H1 (cell line): Measurements from ENCODE around the gene NMT1. TPM values are rescaled to one million over a fixed set of nuclear protein-coding genes. Genes with fewer than 3 reads are reported as not detected.

Experiments used
- CTCF ChIA-PET: fragments of 300-600 bp; sonication (Branson Sonifier 250); formaldehyde crosslinking; loops from one replicate; lab custom pipeline; 2021; ENCODE audit not compliant: partially characterized antibody; lab: Charles Lee
- POLR2A ChIA-PET: fragments of 300-600 bp; sonication (Branson Sonifier 250); formaldehyde crosslinking; loops from one replicate; lab custom pipeline; 2021; ENCODE audit warnings: inconsistent platforms; ENCODE audit not compliant: partially characterized antibody; lab: Charles Lee
- DNase-seq, 2 experiments: peaks; one replicate each; pipeline versions ENCODE4 v3.0.0 to v3.0.0-alpha.2; 2010 to 2022; ENCODE audit warnings: low spot score in 2 of 2, low read depth in 1 of 2, mixed read lengths in 1 of 2
- FAIRE-seq: peaks from 2 replicates; lab custom pipeline; 2011; peaks lifted over from hg19 to GRCh38; lab: Jason Lieb, UNC
- H2AFZ ChIP-seq: 2 replicates; pipeline ENCODE4 v1.8.1; 2012; ENCODE audit warnings: low read length, inconsistent platforms
- H2AK5ac ChIP-seq: 2 replicates; pipeline ENCODE4 v1.6.1; 2013; ENCODE audit warnings: low read depth, low read length
- H2BK120ac ChIP-seq: replicated peaks from 2 replicates; pipeline ENCODE3; 2013; ENCODE audit warnings: low read depth, low read length, inconsistent platforms
- H2BK12ac ChIP-seq: 2 replicates; pipeline ENCODE4 v1.6.1; 2013; ENCODE audit warnings: low read depth, low read length
- H2BK15ac ChIP-seq: 2 replicates; pipeline ENCODE4 v1.6.1; 2013; ENCODE audit warnings: low read length
- H2BK20ac ChIP-seq: 2 replicates; pipeline ENCODE4 v1.6.1; 2013; ENCODE audit warnings: low read length
- H2BK5ac ChIP-seq: 2 replicates; pipeline ENCODE4 v1.6.1; 2013; ENCODE audit warnings: low read depth, low read length
- H3K14ac ChIP-seq: 2 replicates; pipeline ENCODE4 v1.6.1; 2013; ENCODE audit warnings: inconsistent platforms; ENCODE audit not compliant: insufficient read length
- H3K18ac ChIP-seq: 2 replicates; pipeline ENCODE4 v1.6.1; 2013; ENCODE audit warnings: low read length; ENCODE audit errors: extremely low read depth
- H3K23ac ChIP-seq: 2 replicates; pipeline ENCODE4 v1.6.1; 2013; ENCODE audit warnings: inconsistent platforms; ENCODE audit not compliant: insufficient read length
- H3K23me2 ChIP-seq: 2 replicates; pipeline ENCODE4 v1.6.1; 2013; ENCODE audit warnings: low read depth, low read length
- H3K27ac ChIP-seq: 2 replicates; pipeline ENCODE4 v1.6.1; 2011; ENCODE audit warnings: low read depth, low read length, inconsistent platforms
- H3K27me3 ChIP-seq, 4 experiments: replicated peaks in 1 of 4; 1 replicate in 1 of 4; 2 replicates in 3 of 4; pipeline versions ENCODE4 v1.6.1 to v1.8.1; 2011 to 2013; ENCODE audit warnings: low read length in 3 of 4, mild to moderate bottlenecking in 3 of 4, inconsistent platforms in 2 of 4, mixed read lengths in 2 of 4, moderate library complexity in 1 of 4; ENCODE audit not compliant: control insufficient read depth in 3 of 4, insufficient read depth in 3 of 4; ENCODE audit errors: extremely low read depth in 1 of 4
- H3K36me3 ChIP-seq, 4 experiments: 2 replicates each; pipeline versions ENCODE4 v1.6.1 to v1.8.1; 2011 to 2013; ENCODE audit warnings: mild to moderate bottlenecking in 4 of 4, low read length in 3 of 4, moderate library complexity in 2 of 4, control low read depth in 1 of 4, inconsistent platforms in 1 of 4; ENCODE audit not compliant: insufficient read depth in 4 of 4, control insufficient read depth in 2 of 4
- H3K4ac ChIP-seq: replicated peaks from 2 replicates; pipeline ENCODE3; 2013; ENCODE audit warnings: low read length, low read depth, mixed read lengths, inconsistent platforms; ENCODE audit not compliant: insufficient read length
- H3K4me1 ChIP-seq, 4 experiments: replicated peaks in 1 of 4; 1 replicate in 1 of 4; 2 replicates in 3 of 4; pipeline versions ENCODE4 v1.6.1 to v1.8.1; 2011 to 2013; ENCODE audit warnings: low read length in 3 of 4, inconsistent platforms in 2 of 4, mixed read lengths in 1 of 4; ENCODE audit not compliant: insufficient read depth in 4 of 4, control insufficient read depth in 3 of 4
- H3K4me2 ChIP-seq, 2 experiments: 2 replicates each; pipeline versions ENCODE4 v1.6.1 to v1.8.1; 2011 to 2013; ENCODE audit warnings: low read depth in 2 of 2, low read length in 2 of 2, control low read depth in 1 of 2, inconsistent platforms in 1 of 2, mild to moderate bottlenecking in 1 of 2; ENCODE audit not compliant: insufficient read depth in 1 of 2
- H3K4me3 ChIP-seq, 4 experiments: fragments of 200-600, 300-600 bp in 1 of 4; sonication (generic), shearing (Covaris generic), sonication (Bioruptor Twin) in 1 of 4; 2 replicates each; pipeline versions ENCODE4 v1.5.1 to v1.8.1; 2011 to 2016; ENCODE audit warnings: low read length in 4 of 4, low read depth in 3 of 4, control low read depth in 2 of 4, inconsistent platforms in 2 of 4, mild to moderate bottlenecking in 2 of 4, mixed read lengths in 1 of 4, moderate library complexity in 1 of 4; ENCODE audit not compliant: insufficient read depth in 2 of 4; ENCODE audit errors: extremely low read depth in 1 of 4
- H3K56ac ChIP-seq: replicated peaks from 2 replicates; pipeline ENCODE3; 2013; ENCODE audit warnings: low read depth, mild to moderate bottlenecking, mixed read lengths, low read length, inconsistent platforms; ENCODE audit not compliant: insufficient read length
- H3K79me1 ChIP-seq: 2 replicates; pipeline ENCODE4 v1.6.1; 2013; ENCODE audit warnings: low read depth, low read length, control low read depth
- H3K79me2 ChIP-seq, 2 experiments: 2 replicates each; pipeline versions ENCODE4 v1.6.1 to v1.8.1; 2012 to 2013; ENCODE audit warnings: low read length in 2 of 2, mild to moderate bottlenecking in 2 of 2, inconsistent platforms in 1 of 2; ENCODE audit not compliant: insufficient read depth in 2 of 2, control insufficient read depth in 1 of 2
- H3K9ac ChIP-seq, 4 experiments: replicated peaks in 1 of 4; 1 replicate in 1 of 4; 2 replicates in 3 of 4; pipeline versions ENCODE4 v1.6.1 to v1.8.1; 2011 to 2013; ENCODE audit warnings: low read depth in 3 of 4, low read length in 3 of 4, control low read depth in 2 of 4, mild to moderate bottlenecking in 2 of 4, moderate library complexity in 2 of 4, inconsistent platforms in 1 of 4; ENCODE audit errors: extremely low read depth in 1 of 4
- H3K9me3 ChIP-seq, 2 experiments: 2 replicates each; pipeline versions ENCODE4 v1.6.1 to v1.8.1; 2012 to 2013; ENCODE audit warnings: mild to moderate bottlenecking in 2 of 2, moderate library complexity in 2 of 2, control low read depth in 1 of 2, inconsistent platforms in 1 of 2, low read depth in 1 of 2, low read length in 1 of 2, mixed read lengths in 1 of 2; ENCODE audit not compliant: insufficient read depth in 2 of 2
- H4K20me1 ChIP-seq, 2 experiments: replicated peaks in 1 of 2; 2 replicates each; pipeline versions ENCODE3 to v1.8.1; 2011 to 2013; ENCODE audit warnings: inconsistent platforms in 2 of 2, low read length in 2 of 2, mild to moderate bottlenecking in 1 of 2; ENCODE audit not compliant: insufficient read depth in 2 of 2, control insufficient read depth in 1 of 2
- H4K5ac ChIP-seq: 2 replicates; pipeline ENCODE4 v1.6.1; 2013; ENCODE audit warnings: low read length, low read depth, mixed read lengths, inconsistent platforms; ENCODE audit not compliant: insufficient read length
- H4K8ac ChIP-seq: 2 replicates; pipeline ENCODE4 v1.8.0; 2013; ENCODE audit warnings: mild to moderate bottlenecking, moderate library complexity, low read length, inconsistent platforms; ENCODE audit not compliant: insufficient read depth; ENCODE audit errors: extremely low read depth
- H4K91ac ChIP-seq: replicated peaks from 2 replicates; pipeline ENCODE3; 2013; ENCODE audit warnings: low read length, mixed read lengths, inconsistent platforms; ENCODE audit not compliant: insufficient read length
- BCL11A ChIP-seq, 2 experiments: IDR thresholded peaks; one replicate each; pipeline ENCODE4 v1.6.1; 2011; ENCODE audit warnings: low read depth in 2 of 2, low read length in 2 of 2, mild to moderate bottlenecking in 2 of 2
- CHD1 ChIP-seq: IDR thresholded peaks from 2 replicates; pipeline ENCODE4 v1.6.1; 2012; ENCODE audit warnings: low read depth, low read length, improper control_type of control experiment
- CTBP2 ChIP-seq: IDR thresholded peaks from 2 replicates; pipeline ENCODE4 v1.7.0; 2011; ENCODE audit warnings: borderline replicate concordance, mild to moderate bottlenecking, moderate library complexity, mixed read lengths, low read length; ENCODE audit not compliant: insufficient read depth, insufficient read length
- EGR1 ChIP-seq: IDR thresholded peaks from 2 replicates; pipeline ENCODE4 v1.6.1; 2011; ENCODE audit warnings: low read depth, low read length, borderline replicate concordance
- GTF2F1 ChIP-seq: IDR thresholded peaks from 2 replicates; pipeline ENCODE4 v1.6.1; 2012; ENCODE audit warnings: low read depth, low read length, improper control_type of control experiment, borderline replicate concordance
- HDAC2 ChIP-seq, 2 experiments: fragments of 300-600 bp in 1 of 2; sonication (generic) in 1 of 2; IDR thresholded peaks; 2 replicates each; pipeline ENCODE4 v1.6.1; 2011 to 2012; ENCODE audit warnings: low read depth in 2 of 2, low read length in 2 of 2, mild to moderate bottlenecking in 2 of 2, moderate library complexity in 2 of 2, borderline replicate concordance in 1 of 2, inconsistent platforms in 1 of 2
- JUND ChIP-seq: IDR thresholded peaks from 2 replicates; pipeline ENCODE4 v1.6.1; 2011; ENCODE audit warnings: mild to moderate bottlenecking, improper control_type of control experiment, low read length
- KDM1A ChIP-seq: fragments of 200-600, 300-600 bp; sonication (generic); IDR thresholded peaks from 2 replicates; pipeline ENCODE4 v1.7.1; 2016; ENCODE audit warnings: mild to moderate bottlenecking, low read length, borderline replicate concordance
- KDM4A ChIP-seq: IDR thresholded peaks from one replicate; pipeline ENCODE4 v1.7.1; 2012; ENCODE audit warnings: low read depth, mild to moderate bottlenecking, moderate library complexity, low read length, inconsistent platforms; ENCODE audit not compliant: severe bottlenecking
- RBBP5 ChIP-seq: IDR thresholded peaks from 2 replicates; pipeline ENCODE4 v1.7.1; 2012; ENCODE audit warnings: low read depth, mild to moderate bottlenecking, inconsistent platforms, low read length, moderate library complexity, borderline replicate concordance
- TAF7 ChIP-seq: optimal IDR thresholded peaks from 2 replicates; pipeline ENCODE3; 2011; ENCODE audit warnings: low read depth, mild to moderate bottlenecking, inconsistent platforms, low read length, moderate library complexity, borderline replicate concordance
- WGBS, 2 experiments: shearing (Covaris generic) in 1 of 2; methylation state at CpG; one replicate each; pipeline versions ENCODE4 v1.1.6 to v1.1.7; 2013 to 2015; ENCODE audit warnings: low lambda C conversion rate in 2 of 2, mixed read lengths in 2 of 2, inconsistent platforms in 1 of 2, low coverage in 1 of 2, missing lambda C conversion rate in 1 of 2; ENCODE audit not compliant: insufficient replicate concordance in 2 of 2, insufficient coverage in 1 of 2, insufficient read length in 1 of 2; ENCODE audit errors: extremely low coverage in 1 of 2, missing lambda C conversion rate in 1 of 2; 5-methylcytosine and 5-hydroxymethylcytosine counted together
- polyA plus RNA-seq, 7 experiments: library from polyadenylated mRNA; depleted of rRNA in 3 of 7; stranded (reverse) in 5 of 7; unstranded in 2 of 7; fragments of >200 nt in 5 of 7; fragments of 200-250 nt in 2 of 7; gene quantifications; 1 replicate in 5 of 7; 2 replicates in 1 of 7; 4 replicates in 1 of 7; pipeline versions ENCODE4 v1.2.1 to v1.2.3, GENCODE V29; 2011 to 2013; ENCODE audit warnings: missing spikeins in 2 of 7, mixed read lengths in 2 of 7
- total RNA-seq: library from RNA; stranded (reverse); fragmentation: NEBNext Ultra II Directional; extraction: Animal tissue kit (Norgen Biotek cat#: 25700); gene quantifications from 2 replicates; pipeline ENCODE4 v1.2.1, GENCODE V29; 2021
- TF ChIP-seq, protein P1 (sequence below): IDR thresholded peaks from 2 replicates; pipeline ENCODE4 v1.6.1; 2011; ENCODE audit warnings: low read depth, mild to moderate bottlenecking, low read length; ENCODE audit not compliant: insufficient read depth

Gene NMT1
- total and polyA plus RNA-seq, 2 of the 8 experiments (the other 6 are each of a cell fraction or from before 2014, with no cell fraction given) = 42.9 to 149 TPM

DNA sequence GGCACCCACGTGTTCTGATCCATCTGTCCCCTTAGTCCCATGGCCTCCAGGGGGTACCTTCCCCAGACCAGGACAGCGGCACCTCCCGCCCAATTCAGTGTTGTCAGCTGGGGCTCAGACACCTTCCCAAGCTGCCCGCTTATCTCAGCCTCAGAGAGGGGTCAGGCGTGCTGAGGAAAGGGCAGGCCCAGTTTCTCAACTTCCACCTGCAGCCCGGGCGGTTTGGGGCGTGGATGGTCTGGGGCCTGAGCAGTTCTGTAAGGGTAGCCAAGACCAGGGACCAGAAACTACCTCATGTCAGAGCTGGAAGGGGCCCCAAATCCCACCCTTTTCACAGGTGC is 66.1 kb downstream of the NMT1 start:
- Histone ChIP-seq H2BK15ac (no peak overlapping the region), H3K18ac (peak overlapping the region; percentile 83), H3K27ac (0 out of 2 replicates have a peak overlapping the region, but pooled peaks have one; percentile 38), H4K5ac (peak overlapping the region; percentile 55), H2BK20ac (peak overlapping the region; percentile 55; the same call in 1 of the 2 replicates), H3K4ac (peak overlapping the region; percentile 72), H3K23ac (no peak overlapping the region), H3K27me3 (no peaks in the 10 kb centered on the region), H3K36me3 (no peaks in the 10 kb centered on the region), H3K23me2 (peaks cover 2% of the 10 kb centered on the region; the same call in 1 of the 2 replicates), H2BK120ac (no peak overlapping the region), H3K79me1 (no peaks in the 10 kb centered on the region), H3K79me2 (no peaks in the 10 kb centered on the region), H3K56ac (no peak overlapping the region), H2BK12ac (peak overlapping the region; percentile 96; the same call in 1 of the 2 replicates), H4K91ac (peak overlapping the region; percentile 100), H2AFZ (no peak overlapping the region), H4K8ac (peak overlapping the region; percentile 74; the same call in 1 of the 2 replicates), H4K20me1 (peaks cover 5 to 11% of the 10 kb centered on the region in 2 experiments), H3K9ac (no peak overlapping the region; a peak in 1 of 7 replicates), H3K9me3 (no peaks in the 10 kb centered on the region), H3K4me1 (peaks cover 0 to 20% (median 11%) of the 10 kb centered on the region in 4 experiments; a peak in 5 of 7 replicates), H3K14ac (peak overlapping the region; percentile 0), H2AK5ac (peak overlapping the region; percentile 58; the same call in 1 of the 2 replicates), H3K4me3 (no peak overlapping the region), H2BK5ac (peak overlapping the region; percentile 97), H3K4me2 (no peak overlapping the region)
- 95% methylated on average over 8 of the region's 8 CpGs; no CpG with 5 or more reads in 1 of the 2 experiments for WGBS, 2 experiments
- ChIA-PET POLR2A (interaction anchor here (1.0 to 15.8 kb wide), 4 partner anchors 11 to 34 kb away, joined by 3 to 185 read pairs (median 6); partner anchors contain the start of genes HEXIM1 and HEXIM2), CTCF (interaction anchor here (0.7 to 8.7 kb wide), 11 partner anchors 8 to 109 kb away, joined by 3 to 69 read pairs (median 4); partner anchors contain the start of gene ACBD4)
- FAIRE-seq (no peak), DNase-seq (no peak)
- TF ChIP-seq JUND = no peak
- TF ChIP-seq KDM4A = no peak
- TF ChIP-seq CHD1 = no peak
- no peak for TF ChIP-seq HDAC2 (IDR thresholded peaks at IDR 0.05; ENCODE audit: borderline replicate concordance in 1 of 2, low read depth in 2 of 2, low read length in 2 of 2)
- no peak for TF ChIP-seq RBBP5
- TF ChIP-seq EGR1 = no peak
- TF ChIP-seq, protein P1, sequence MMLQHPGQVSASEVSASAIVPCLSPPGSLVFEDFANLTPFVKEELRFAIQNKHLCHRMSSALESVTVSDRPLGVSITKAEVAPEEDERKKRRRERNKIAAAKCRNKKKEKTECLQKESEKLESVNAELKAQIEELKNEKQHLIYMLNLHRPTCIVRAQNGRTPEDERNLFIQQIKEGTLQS = no peak
- TF ChIP-seq KDM1A = no peak
- no peak for TF ChIP-seq CTBP2
- no peak for TF ChIP-seq GTF2F1
- no peak for TF ChIP-seq BCL11A (IDR thresholded peaks at IDR 0.05; ENCODE audit: low read depth in 2 of 2, low read length in 2 of 2)
- TF ChIP-seq TAF7 = no peak
